DOHH2 (cell line): Measurements from ENCODE around the gene RTL5.

Source experiments
- CTCF ChIP-seq: fragments of 200-600 bp; sonication (generic); IDR thresholded peaks from one replicate; pipeline ENCODE4 v1.5.1; 2014; ENCODE audit warnings: antibody characterized with exemption, mild to moderate bottlenecking, low read depth, low read length; ENCODE audit not compliant: poor library complexity, severe bottlenecking
- EZH2phosphoT487 ChIP-seq: fragments of 200-600 bp; sonication (generic); IDR thresholded peaks from 2 replicates; pipeline ENCODE4 v1.6.1; 2017; ENCODE audit warnings: borderline replicate concordance, mild to moderate bottlenecking, antibody characterized with exemption, low read length, moderate library complexity, mixed read lengths

GRCh38 chrX:72084114-72084513, 47.6 kb downstream of the RTL5 start:
- no peak for TF ChIP-seq CTCF
- TF ChIP-seq EZH2phosphoT487: no peak
